ENCODE results near the gene MTHFD1L.
A peak's percentile ranks its signal among the peaks of the same experiment; 100 is the strongest.

MTHFD1L gene

DNA sequence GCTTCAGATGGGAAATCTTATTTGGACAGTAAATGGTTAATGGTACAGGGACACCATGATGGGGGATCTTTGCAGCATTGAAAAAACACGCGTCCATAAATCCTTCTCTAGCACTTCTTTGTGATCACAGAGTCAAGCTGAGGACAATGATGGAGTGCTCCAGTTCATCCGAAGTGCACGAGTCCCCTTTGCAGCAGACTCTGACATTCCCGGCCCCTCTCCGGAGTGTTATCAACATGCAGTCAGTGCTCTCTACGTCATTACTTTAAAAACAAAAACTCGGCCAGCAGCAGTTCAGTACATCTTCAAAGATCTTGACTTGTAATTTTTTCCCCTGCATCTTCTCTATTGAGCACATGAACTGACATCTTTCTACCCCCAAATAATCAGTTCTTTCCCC, 188.8 kb downstream of the MTHFD1L start:
- no peak overlapping the region for H3K4me3 ChIP-seq (ENCODE audit: low read depth, low read length)
- DNase-seq (ENCODE audit: low read depth), result no peak

GRCh38 chr6:151056230-151056907, 190.9 kb downstream of the MTHFD1L start:
- no peak overlapping the region for H3K4me3 ChIP-seq (ENCODE audit: low read depth, low read length)
- DNase-seq (ENCODE audit: low read depth), result no peak

DNA sequence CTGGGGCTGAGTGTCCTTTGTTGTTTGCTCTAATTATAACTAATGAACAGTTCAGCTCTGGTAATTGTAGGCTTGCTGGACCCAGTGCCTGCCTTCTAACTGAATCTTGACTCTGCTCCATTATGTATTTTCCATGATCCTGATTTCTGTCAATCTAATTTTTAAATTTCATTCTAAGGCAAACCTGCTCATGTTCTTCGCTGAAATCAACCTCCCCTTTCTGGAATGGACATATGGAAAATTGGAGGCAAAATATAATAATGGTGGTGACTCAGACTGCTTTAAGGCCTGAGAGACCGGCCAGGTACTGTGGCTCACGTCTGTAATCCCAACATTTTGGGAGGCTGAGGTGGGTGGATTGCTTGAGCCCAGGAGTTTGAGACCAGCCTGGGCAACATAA, 191.6 kb downstream of the MTHFD1L start:
- H3K4me3 ChIP-seq (ENCODE audit: low read depth, low read length), result no peak overlapping the region
- no peak for DNase-seq (ENCODE audit: low read depth)

GRCh38 chr6:151058021-151058733, 192.7 kb downstream of the MTHFD1L start:
- no peak overlapping the region for H3K4me3 ChIP-seq (ENCODE audit: low read depth, low read length)
- DNase-seq (ENCODE audit: low read depth), result no peak

DNA sequence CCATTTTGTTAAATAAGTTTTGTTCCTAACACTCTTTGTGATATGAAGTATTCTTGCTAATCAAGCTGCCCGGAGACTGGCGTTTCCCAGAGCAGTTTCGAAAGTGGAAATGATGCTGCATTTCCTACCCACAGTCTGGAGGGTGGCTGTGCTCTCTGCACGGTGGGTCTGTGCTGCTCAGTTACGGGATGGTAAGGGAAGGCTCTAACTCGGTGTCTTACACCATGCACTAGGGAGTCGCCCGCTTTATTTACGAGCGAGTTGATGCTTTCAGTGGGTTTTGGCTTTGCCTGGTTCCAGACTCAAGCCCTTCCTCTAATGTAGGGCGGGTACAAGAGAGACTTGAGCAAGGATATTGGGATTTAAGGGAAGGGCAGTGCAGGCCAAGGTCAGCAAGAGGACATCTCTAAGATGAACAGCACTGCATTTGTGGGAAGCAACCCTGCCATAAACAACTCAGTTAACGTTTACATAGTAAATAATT, 194.2 kb downstream of the MTHFD1L start:
- H3K4me3 ChIP-seq (ENCODE audit: low read depth, low read length), result no peak overlapping the region
- DNase-seq (ENCODE audit: low read depth), result no peak

- no peak overlapping the region for H3K4me3 ChIP-seq (ENCODE audit: low read depth, low read length)
These were observed 194.7 kb downstream of the MTHFD1L start for GRCh38 chr6:151060096-151060765.

GRCh38 chr6:151060766-151061531, 195.4 kb downstream of the MTHFD1L start:
- no peak for DNase-seq (ENCODE audit: low read depth)
- H3K4me3 ChIP-seq (ENCODE audit: low read depth, low read length), result no peak overlapping the region

More at GRCh38 chr6:151060096-151060765, 194.7 kb downstream of the MTHFD1L start:
- DNase-seq (ENCODE audit: low read depth), result peak; percentile 79

- H3K4me3 ChIP-seq (ENCODE audit: low read depth, low read length), result no peak overlapping the region
- DNase-seq (ENCODE audit: low read depth), result no peak
These were observed 197.8 kb downstream of the MTHFD1L start for GRCh38 chr6:151063352-151063751.

- DNase-seq (ENCODE audit: low read depth), result no peak
- H3K4me3 ChIP-seq (ENCODE audit: low read depth, low read length), result no peak overlapping the region
These were observed 198.5 kb downstream of the MTHFD1L start for GRCh38 chr6:151063842-151064647.

GRCh38 chr6:151065027-151065815, 199.7 kb downstream of the MTHFD1L start:
- no peak overlapping the region for H3K4me3 ChIP-seq (ENCODE audit: low read depth, low read length)
- DNase-seq (ENCODE audit: low read depth), result no peak

DNA sequence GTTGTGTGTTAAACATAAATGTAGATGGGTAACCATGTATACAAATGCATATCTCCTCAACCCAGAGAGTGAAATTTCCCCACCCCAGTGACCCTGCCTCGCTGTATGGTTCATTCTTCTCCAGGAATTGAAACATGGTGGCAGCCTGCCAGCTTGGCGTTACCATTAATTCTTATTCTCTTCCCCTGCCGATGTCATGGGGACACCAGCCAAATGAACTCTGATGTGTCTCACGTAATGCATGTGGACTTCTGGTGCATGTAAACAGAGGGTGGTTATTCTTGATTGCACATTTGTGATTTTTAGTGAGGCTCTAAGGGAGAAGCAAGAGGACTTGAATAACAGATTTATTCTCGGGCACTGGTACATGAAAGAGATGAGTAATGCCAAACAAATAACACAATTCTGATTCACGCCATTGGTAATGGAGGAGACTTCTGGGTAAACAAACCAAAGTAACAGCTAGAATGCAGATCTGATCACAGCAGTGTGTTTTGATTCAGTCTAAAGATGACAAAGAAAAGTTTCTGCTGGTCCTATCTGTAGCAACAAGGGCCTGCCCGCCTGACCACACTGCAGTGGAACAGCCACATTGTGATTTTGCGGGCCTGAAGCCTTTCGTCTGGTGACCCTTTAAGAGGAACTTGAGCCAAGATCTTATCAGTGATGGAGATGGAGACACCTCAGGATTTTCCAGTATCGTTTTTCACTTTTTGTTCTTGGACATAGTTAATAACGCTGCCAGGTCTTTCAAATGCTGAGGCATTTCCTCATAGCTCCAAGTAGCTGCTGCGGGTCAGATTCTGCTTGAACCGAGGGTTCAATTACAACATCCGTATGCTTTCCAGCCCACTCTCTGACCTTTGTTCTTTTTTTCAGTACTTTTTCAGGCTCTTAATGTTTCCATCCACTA, 202.4 kb downstream of the MTHFD1L start:
- peak; percentile 99 for DNase-seq (ENCODE audit: low read depth)
- H3K4me3 ChIP-seq (ENCODE audit: low read depth, low read length), result no peak overlapping the region

DNA sequence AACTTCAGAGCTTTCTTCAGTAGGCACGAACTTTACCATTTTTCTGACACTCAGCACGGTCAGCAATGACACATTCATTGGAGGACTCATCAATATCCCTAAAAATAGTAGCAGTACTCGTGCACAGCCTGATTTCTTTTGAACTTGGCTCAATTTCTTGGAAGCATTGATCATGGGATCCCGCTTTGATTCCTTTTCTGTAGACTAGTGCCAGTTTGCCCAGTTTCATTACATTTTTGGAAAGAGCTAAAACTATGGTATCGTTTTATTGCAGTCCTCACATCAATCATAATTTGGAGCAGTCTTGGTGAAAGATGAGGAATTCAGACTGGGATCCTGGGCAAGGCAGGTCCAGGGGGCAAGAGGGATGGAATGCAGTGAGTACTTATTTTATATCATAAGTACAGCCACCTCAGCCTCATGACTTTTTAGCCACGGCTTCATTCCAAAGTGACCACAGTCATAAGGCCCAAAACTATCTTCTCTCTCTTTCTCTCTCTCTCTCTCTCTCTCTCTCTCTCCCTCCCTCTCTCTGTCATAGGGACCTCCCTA, 203.3 kb downstream of the MTHFD1L start:
- H3K4me3 ChIP-seq (ENCODE audit: low read depth, low read length), result no peak overlapping the region
- no peak for DNase-seq (ENCODE audit: low read depth)

GRCh38 chr6:151069641-151070040, 204.1 kb downstream of the MTHFD1L start:
- no peak overlapping the region for H3K4me3 ChIP-seq (ENCODE audit: low read depth, low read length)
- DNase-seq (ENCODE audit: low read depth), result no peak

- H3K4me3 ChIP-seq (ENCODE audit: low read depth, low read length), result no peak overlapping the region
- no peak for DNase-seq (ENCODE audit: low read depth)
These were observed 205.1 kb downstream of the MTHFD1L start for GRCh38 chr6:151070631-151071051.

DNA sequence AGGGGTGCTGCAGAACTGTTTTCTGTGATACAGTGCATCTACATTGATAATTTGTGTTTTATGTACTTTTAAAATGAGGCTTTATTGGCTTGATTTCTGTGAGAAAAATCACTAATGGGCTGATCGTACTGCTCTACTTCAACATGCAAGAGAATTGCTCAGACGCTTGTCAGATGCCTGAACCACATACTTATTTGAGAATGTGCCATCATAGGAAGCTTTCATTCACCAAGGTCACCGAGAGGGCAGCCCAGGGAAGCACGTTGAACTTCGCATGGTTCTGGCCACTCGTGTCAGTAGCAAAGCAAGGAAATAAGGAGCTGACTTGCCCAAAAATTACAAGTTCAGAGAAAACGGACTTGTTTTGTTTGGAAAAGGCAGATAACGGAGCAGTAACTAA, 205.8 kb downstream of the MTHFD1L start:
- H3K4me3 ChIP-seq (ENCODE audit: low read depth, low read length), result no peak overlapping the region
- DNase-seq (ENCODE audit: low read depth), result peak; percentile 47

- H3K4me3 ChIP-seq (ENCODE audit: low read depth, low read length), result no peak overlapping the region
- no peak for DNase-seq (ENCODE audit: low read depth)
These were observed 207.6 kb downstream of the MTHFD1L start for GRCh38 chr6:151073146-151073545.

DNA sequence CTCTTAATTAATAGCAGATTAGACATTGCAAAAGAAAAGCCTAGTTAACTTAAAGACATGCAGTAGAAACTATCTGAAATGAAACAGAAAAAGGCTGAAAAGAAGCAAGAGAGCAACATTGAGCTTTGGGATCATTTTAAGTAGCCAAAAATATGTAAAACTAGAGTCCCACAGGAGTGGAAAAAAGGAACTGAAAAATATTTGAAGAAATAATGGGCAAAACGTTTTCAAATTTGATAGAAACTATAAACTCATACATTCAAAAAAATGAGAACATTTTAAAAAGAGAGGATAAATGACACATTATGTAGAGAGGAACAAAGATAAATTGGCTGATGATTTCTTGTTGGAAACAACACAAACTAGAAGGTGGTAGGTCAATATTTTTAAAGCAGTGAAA, 208.2 kb downstream of the MTHFD1L start:
- no peak for DNase-seq (ENCODE audit: low read depth)
- no peak overlapping the region for H3K4me3 ChIP-seq (ENCODE audit: low read depth, low read length)

Data from skeletal muscle cell (primary cell).